Measurements from ENCODE around the gene GAL3ST2.

DNA sequence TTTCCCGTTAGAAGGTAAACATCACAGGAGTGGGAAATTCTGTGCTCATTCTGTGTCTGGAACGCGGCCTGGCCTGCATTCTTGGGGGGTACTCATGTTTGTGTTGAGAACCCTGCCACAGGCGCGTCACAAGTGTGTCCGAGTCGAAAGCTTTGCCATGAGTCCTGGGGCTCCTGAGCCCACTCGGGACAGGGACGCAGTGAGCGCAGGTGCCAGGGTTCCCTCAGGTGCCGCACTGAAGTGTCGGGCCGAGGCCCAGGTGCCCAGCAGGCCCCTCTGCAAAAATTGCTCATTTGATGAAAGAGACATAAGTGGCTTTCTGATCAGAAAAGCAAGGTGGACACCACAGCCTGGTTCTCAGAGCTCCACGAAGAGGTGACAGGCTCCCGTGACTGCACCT lies 37.4 kb upstream of the GAL3ST2 start:
- TF ChIP-seq CTCF (IDR thresholded peaks at IDR 0.05; ENCODE audit: control extremely low read depth in 1 of 3, insufficient read depth in 1 of 3, low read depth in 1 of 3, low read length in 3 of 3) (no peak), RFX5 (IDR thresholded peaks at IDR 0.05; ENCODE audit: borderline replicate concordance, low read depth, low read length) (no peak), EZH2 (IDR thresholded peaks at IDR 0.05; ENCODE audit: low read depth, low read length, severe bottlenecking) (no peak), POLR2AphosphoS5 (IDR thresholded peaks at IDR 0.05; ENCODE audit: low read depth, low read length) (no peak), RAD21 (IDR thresholded peaks at IDR 0.05 in 1 of 2, conservative IDR thresholded peaks at IDR 0.05 in 1 of 2; ENCODE audit: low read depth in 2 of 2, low read length in 2 of 2) (no peak), POLR2A (IDR thresholded peaks at IDR 0.05; ENCODE audit: control extremely low read depth in 1 of 2, low read depth in 2 of 2, low read length in 2 of 2) (no peak), SIN3A (conservative IDR thresholded peaks at IDR 0.05 in 1 of 2, IDR thresholded peaks at IDR 0.05 in 1 of 2; ENCODE audit: low read depth in 1 of 2, low read length in 2 of 2) (no peak), SP2 (IDR thresholded peaks at IDR 0.05; ENCODE audit: low read length) (no peak), NRF1 (IDR thresholded peaks at IDR 0.05; ENCODE audit: low read depth, low read length) (no peak), HDAC2 (IDR thresholded peaks at IDR 0.05; ENCODE audit: borderline replicate concordance in 1 of 2, low read depth in 2 of 2, low read length in 2 of 2) (no peak), YY1 (IDR thresholded peaks at IDR 0.05; ENCODE audit: low read depth, low read length) (no peak)

Measured in H1 (cell line).